ENCODE results near the gene BMF. TPM values are rescaled to one million over a fixed set of nuclear protein-coding genes. Genes with fewer than 3 reads are reported as not detected.

Gene BMF
- total and polyA plus RNA-seq, 8 donors = 2.2 to 11.7 (median 5.8) TPM

- whole genome bisulfite sequencing, 5 donors = 83 to 95% (median 92%) methylated on average over 2 of the region's 2 CpGs
- no peak overlapping the region for H3K4me3 ChIP-seq
- no peak for TF ChIP-seq POLR2AphosphoS5 (IDR thresholded peaks at IDR 0.05)
- no peak for TF ChIP-seq EP300 (IDR thresholded peaks at IDR 0.05)
- TF ChIP-seq CTCF (IDR thresholded peaks at IDR 0.05) = no peak
- H3K27ac ChIP-seq = no peak overlapping the region
- no peaks in the 10 kb centered on the region for H3K27me3 ChIP-seq
- peaks cover 0 to 7% (median 4%) of the 10 kb centered on the region in 4 donors for H3K4me1 ChIP-seq
- no peak for DNase-seq
- no peaks in the 10 kb centered on the region for H3K9me3 ChIP-seq
- no peaks in the 10 kb centered on the region for H3K36me3 ChIP-seq
- intact Hi-C loops (cut with DNase I; ENCODE audit: low total_unique reads) = loop anchor here (5.0 kb wide), 1 partner anchor 67 kb away; no protein-coding TSS in a partner anchor
Measured at GRCh38 chr15:40114218-40114617, 5.5 kb upstream of the BMF start.

- no peak for TF ChIP-seq CTCF (IDR thresholded peaks at IDR 0.05)
- no peak for DNase-seq
- Histone ChIP-seq H3K9me3 (no peaks in the 10 kb centered on the region), H3K4me1 (peaks cover 4 to 14% (median 12%) of the 10 kb centered on the region in 4 donors), H3K36me3 (no peaks in the 10 kb centered on the region), H3K27ac (no peak overlapping the region), H3K4me3 (no peak overlapping the region), H3K27me3 (no peaks in the 10 kb centered on the region)
- 75 to 90% (median 84%) methylated on average over 14 to 24 of the region's 24 CpGs for WGBS, 5 donors
- intact Hi-C loops (cut with DNase I; ENCODE audit: low total_unique reads) = loop anchor here (5.0 kb wide), 1 partner anchor 65 kb away; no protein-coding TSS in a partner anchor
Measured at GRCh38 chr15:40112789-40113188, 4.1 kb upstream of the BMF start.

GRCh38 chr15:40111888-40112287 is 3.2 kb upstream of the BMF start:
- intact Hi-C loops (cut with DNase I; ENCODE audit: low total_unique reads) = loop anchor here (5.0 kb wide), 1 partner anchor 65 kb away; no protein-coding TSS in a partner anchor
- TF ChIP-seq CTCF (IDR thresholded peaks at IDR 0.05) (no peak), POLR2A (IDR thresholded peaks at IDR 0.05) (no peak), POLR2AphosphoS5 (IDR thresholded peaks at IDR 0.05) (no peak), EP300 (IDR thresholded peaks at IDR 0.05) (no peak)
- no peaks in the 10 kb centered on the region for H3K9me3 ChIP-seq

GRCh38 chr15:40110866-40111550 is 2.3 kb upstream of the BMF start:
- no peak for DNase-seq
- H3K9me3 ChIP-seq = no peaks in the 10 kb centered on the region
- H3K27me3 ChIP-seq = no peaks in the 10 kb centered on the region
- no peak overlapping the region for H3K27ac ChIP-seq
- WGBS, 5 donors = 86 to 93% (median 88%) methylated on average over 9 of the region's 9 CpGs
- intact Hi-C loops (cut with DNase I; ENCODE audit: low total_unique reads) = loop anchor here (5.0 kb wide), 1 partner anchor 64 kb away; no protein-coding TSS in a partner anchor
- H3K4me3 ChIP-seq = no peak overlapping the region
- peaks cover 20 to 31% (median 30%) of the 10 kb centered on the region in 4 donors for H3K4me1 ChIP-seq
- H3K36me3 ChIP-seq = no peaks in the 10 kb centered on the region
- TF ChIP-seq POLR2AphosphoS5 (IDR thresholded peaks at IDR 0.05) (no peak), EP300 (IDR thresholded peaks at IDR 0.05) (no peak), POLR2A (IDR thresholded peaks at IDR 0.05) (no peak)

More at GRCh38 chr15:40111888-40112287, 3.2 kb upstream of the BMF start:
- H3K4me1 ChIP-seq = peaks cover 13 to 23% (median 21%) of the 10 kb centered on the region in 4 donors
- WGBS, 5 donors = 83 to 94% (median 86%) methylated on average over 1 to 2 of the region's 2 CpGs
- H3K36me3 ChIP-seq = no peaks in the 10 kb centered on the region
- no peak overlapping the region for H3K4me3 ChIP-seq
- H3K27ac ChIP-seq = no peak overlapping the region
- no peaks in the 10 kb centered on the region for H3K27me3 ChIP-seq
- DNase-seq = no peak
